IMR-90 (cell line): ENCODE measurements around the gene PLA2G2C. TPM values are rescaled to one million over a fixed set of nuclear protein-coding genes. Genes with fewer than 3 reads are reported as not detected.

Source experiments
- ATAC-seq: fragments of 200-7000 bp; cut with Tn5 transposase; 2 replicates; pipeline ENCODE4 v1.9.1; 2020; ENCODE audit warnings: low read depth, mild to moderate bottlenecking, moderate library complexity
- BruUV-seq: library from RNA; stranded (reverse); fragments of 400-500 nt; replicated peaks from 2 replicates; lab custom pipeline; 2021; lab: Mats Ljungman, UMichigan
- CTCF ChIA-PET: fragments of 300-600 bp; formaldehyde crosslinking; extraction: SDS; loops from one replicate; lab custom pipeline; 2021; ENCODE audit warnings: antibody characterized with exemption; lab: Yijun Ruan, JAX
- POLR2A ChIA-PET: fragments of 300-600 bp; sonication (Branson Sonifier 250); formaldehyde crosslinking; loops from one replicate; lab custom pipeline; 2022; ENCODE audit warnings: antibody characterized with exemption; ENCODE audit not compliant: unreplicated experiment; lab: Charles Lee
- DNase-seq: peaks from one replicate; pipeline ENCODE4 v3.0.0; 2013
- H2AFZ ChIP-seq: replicated peaks from 2 replicates; pipeline ENCODE3; 2013; ENCODE audit warnings: low read length, mild to moderate bottlenecking; ENCODE audit not compliant: poor library complexity
- H2AK5ac ChIP-seq: 2 replicates; pipeline ENCODE4 v1.6.1; 2013; ENCODE audit warnings: low read depth, low read length, inconsistent platforms
- H2AK9ac ChIP-seq: replicated peaks from 2 replicates; pipeline ENCODE3; 2013; ENCODE audit warnings: mild to moderate bottlenecking, low read depth, low read length, moderate library complexity; ENCODE audit not compliant: poor library complexity
- H2BK120ac ChIP-seq: 2 replicates; pipeline ENCODE4 v1.6.1; 2013; ENCODE audit warnings: low read depth, low read length, inconsistent platforms
- H2BK15ac ChIP-seq: 3 replicates; pipeline ENCODE4 v1.6.1; 2013; ENCODE audit warnings: low read depth, low read length, inconsistent platforms
- H2BK20ac ChIP-seq: 2 replicates; pipeline ENCODE4 v1.6.1; 2013; ENCODE audit warnings: low read depth, mild to moderate bottlenecking, inconsistent platforms, low read length, moderate library complexity
- H2BK5ac ChIP-seq: 2 replicates; pipeline ENCODE4 v1.6.1; 2013; ENCODE audit warnings: mild to moderate bottlenecking, low read depth, low read length, inconsistent platforms; ENCODE audit not compliant: poor library complexity, severe bottlenecking
- H3K14ac ChIP-seq: replicated peaks from 2 replicates; pipeline ENCODE4 v1.6.1; 2013; ENCODE audit warnings: low read depth, low read length, inconsistent platforms
- H3K18ac ChIP-seq: 2 replicates; pipeline ENCODE4 v1.6.1; 2013; ENCODE audit warnings: low read depth, low read length, control low read depth
- H3K23ac ChIP-seq: 2 replicates; pipeline ENCODE4 v1.6.1; 2013; ENCODE audit warnings: low read depth, low read length, inconsistent platforms
- H3K27ac ChIP-seq: 2 replicates; pipeline ENCODE4 v1.5.1; 2013; ENCODE audit warnings: mild to moderate bottlenecking, control low read depth, low read length; ENCODE audit not compliant: insufficient read depth
- H3K27me3 ChIP-seq: 2 replicates; pipeline ENCODE4 v1.6.1; 2013; ENCODE audit warnings: low read length; ENCODE audit not compliant: control insufficient read depth, insufficient read depth
- H3K36me3 ChIP-seq: 2 replicates; pipeline ENCODE4 v1.6.1; 2013; ENCODE audit warnings: low read length, mixed read lengths; ENCODE audit not compliant: control insufficient read depth, insufficient read depth
- H3K4ac ChIP-seq: 2 replicates; pipeline ENCODE4 v1.6.1; 2013; ENCODE audit warnings: low read depth, low read length, inconsistent platforms
- H3K4me1 ChIP-seq: 2 replicates; pipeline ENCODE4 v1.6.1; 2013; ENCODE audit warnings: low read length, mixed read lengths; ENCODE audit not compliant: control insufficient read depth, insufficient read depth
- H3K4me2 ChIP-seq: 2 replicates; pipeline ENCODE4 v1.6.1; 2013; ENCODE audit warnings: low read depth, mild to moderate bottlenecking, control low read depth, low read length, moderate library complexity
- H3K4me3 ChIP-seq: 2 replicates; pipeline ENCODE4 v1.5.1; 2013; ENCODE audit warnings: low read depth, mild to moderate bottlenecking, control low read depth, low read length, moderate library complexity; ENCODE audit not compliant: insufficient read depth
- H3K56ac ChIP-seq: 2 replicates; pipeline ENCODE4 v1.6.1; 2013; ENCODE audit warnings: low read length, inconsistent platforms; ENCODE audit not compliant: insufficient read depth; ENCODE audit errors: extremely low read depth
- H3K79me1 ChIP-seq, 2 experiments: 2 replicates each; pipeline ENCODE4 v1.6.1; 2013; ENCODE audit warnings: low read length in 2 of 2, inconsistent platforms in 1 of 2, low read depth in 1 of 2
- H3K9ac ChIP-seq: 2 replicates; pipeline ENCODE4 v1.6.1; 2013; ENCODE audit warnings: low read depth, low read length, control low read depth
- H3K9me1 ChIP-seq: 2 replicates; pipeline ENCODE4 v1.6.1; 2013; ENCODE audit warnings: low read length, inconsistent platforms; ENCODE audit not compliant: insufficient read depth
- H3K9me3 ChIP-seq: 2 replicates; pipeline ENCODE4 v1.6.1; 2013; ENCODE audit warnings: low read length; ENCODE audit not compliant: control insufficient read depth, insufficient read depth
- H4K20me1 ChIP-seq: 2 replicates; pipeline ENCODE4 v1.6.1; 2013; ENCODE audit warnings: low read length, inconsistent platforms; ENCODE audit not compliant: insufficient read depth
- H4K5ac ChIP-seq: 2 replicates; pipeline ENCODE4 v1.6.1; 2013; ENCODE audit warnings: mild to moderate bottlenecking, low read depth, low read length, control low read depth
- H4K8ac ChIP-seq, 2 experiments: 2 replicates each; pipeline ENCODE4 v1.6.1; 2013; ENCODE audit warnings: low read depth in 2 of 2, low read length in 2 of 2, control low read depth in 1 of 2, inconsistent platforms in 1 of 2
- H4K91ac ChIP-seq: 2 replicates; pipeline ENCODE4 v1.6.1; 2013; ENCODE audit warnings: low read depth, low read length, inconsistent platforms; ENCODE audit not compliant: insufficient read depth
- BHLHE40 ChIP-seq: fragments of 150-350 bp; IDR thresholded peaks from 2 replicates; pipeline ENCODE4 v1.6.1; 2016; ENCODE audit warnings: mild to moderate bottlenecking, low read depth, low read length
- CEBPB ChIP-seq: IDR thresholded peaks from 2 replicates; pipeline ENCODE4 v1.6.1; 2012; ENCODE audit warnings: low read depth, low read length, improper control_type of control experiment
- CHD1 ChIP-seq: IDR thresholded peaks from 2 replicates; pipeline ENCODE4 v1.6.1; 2012; ENCODE audit warnings: low read depth, low read length, improper control_type of control experiment
- CTCF ChIP-seq: conservative IDR thresholded peaks from 2 replicates; pipeline ENCODE4 v1.5.1; 2012; ENCODE audit warnings: mild to moderate bottlenecking, low read depth, low read length, improper control_type of control experiment
- FOS ChIP-seq: fragments of 150-350 bp; IDR thresholded peaks from 2 replicates; pipeline ENCODE4 v1.6.1; 2016; ENCODE audit warnings: low read depth, low read length
- MAFK ChIP-seq: IDR thresholded peaks from 2 replicates; pipeline ENCODE4 v1.6.1; 2012; ENCODE audit warnings: low read depth, low read length, improper control_type of control experiment
- MAZ ChIP-seq: IDR thresholded peaks from 2 replicates; pipeline ENCODE4 v1.6.1; 2012; ENCODE audit warnings: low read depth, mild to moderate bottlenecking, low read length, improper control_type of control experiment, moderate library complexity, borderline replicate concordance
- MXI1 ChIP-seq: IDR thresholded peaks from 2 replicates; pipeline ENCODE4 v1.6.1; 2012; ENCODE audit warnings: low read depth, mild to moderate bottlenecking, low read length, moderate library complexity, borderline replicate concordance
- NFE2L2 ChIP-seq: fragments of 150-350 bp; IDR thresholded peaks from 2 replicates; pipeline ENCODE4 v1.6.1; 2016; ENCODE audit warnings: low read depth, mild to moderate bottlenecking, low read length
- POLR2A ChIP-seq: IDR thresholded peaks from 2 replicates; pipeline ENCODE4 v1.6.1; 2012; ENCODE audit warnings: mild to moderate bottlenecking, low read depth, low read length
- RAD21 ChIP-seq: IDR thresholded peaks from 2 replicates; pipeline ENCODE4 v1.6.1; 2012; ENCODE audit warnings: low read length, improper control_type of control experiment
- RCOR1 ChIP-seq: IDR thresholded peaks from 2 replicates; pipeline ENCODE4 v1.6.1; 2012; ENCODE audit warnings: mild to moderate bottlenecking, low read length, improper control_type of control experiment; ENCODE audit not compliant: insufficient replicate concordance
- RFX5 ChIP-seq: IDR thresholded peaks from 2 replicates; pipeline ENCODE4 v1.8.0; 2012; ENCODE audit warnings: low read depth, mild to moderate bottlenecking, low read length, moderate library complexity
- SMC3 ChIP-seq: fragments of 150-350 bp; IDR thresholded peaks from 2 replicates; pipeline ENCODE4 v1.6.1; 2016; ENCODE audit warnings: low read depth, mild to moderate bottlenecking, antibody characterized with exemption, low read length, moderate library complexity
- USF2 ChIP-seq: fragments of 150-350 bp; IDR thresholded peaks from 2 replicates; pipeline ENCODE4 v1.6.1; 2017; ENCODE audit warnings: mild to moderate bottlenecking, antibody characterized with exemption, low read length, low read depth
- WGBS, 2 experiments: methylation state at CpG; one replicate each; pipeline versions ENCODE4 v1.1.5 to v1.1.7; 2013; ENCODE audit warnings: missing lambda C conversion rate in 2 of 2; ENCODE audit not compliant: insufficient read length in 1 of 2; ENCODE audit errors: extremely low coverage in 2 of 2; 5-methylcytosine and 5-hydroxymethylcytosine counted together
- dilution Hi-C: fragments of 300-500 bp; cut with HindIII; formaldehyde crosslinking; loops from one replicate; pipeline ENCODE4 v1.14.3; 2018; ENCODE audit warnings: low sequenced_read_pairs; ENCODE audit not compliant: unreplicated experiment
- in situ Hi-C: fragments of 300-500 bp; cut with MboI; formaldehyde crosslinking; loops from 3 replicates; pipeline ENCODE4 v1.14.3; 2019; ENCODE audit warnings: low sequenced_read_pairs, inconsistent platforms, mixed read lengths
- intact Hi-C: fragments of 100-400 bp; cut with micrococcal nuclease; formaldehyde crosslinking; loops from 2 replicates; pipeline ENCODE4 v1.10.0; 2022
- polyA plus RNA-seq, 3 experiments: library from polyadenylated mRNA; depleted of rRNA; stranded (reverse); fragments of >200 nt; gene quantifications; 2 replicates each; pipeline ENCODE4 v1.2.3, GENCODE V29; 2012; ENCODE audit warnings: low replicate concordance in 1 of 3
- total RNA-seq: library from RNA; depleted of rRNA; stranded (reverse); fragments of >200 nt; gene quantifications from 2 replicates; pipeline ENCODE4 v1.2.3, GENCODE V29; 2012
- TF ChIP-seq, protein P1 (sequence below): fragments of 150-350 bp; IDR thresholded peaks from 2 replicates; pipeline ENCODE4 v1.6.1; 2016; ENCODE audit warnings: low read depth, mild to moderate bottlenecking, low read length, moderate library complexity, borderline replicate concordance

The PLA2G2C gene
- total and polyA plus RNA-seq, 2 of the 4 experiments (the other 2 are of a cell fraction): not detected

- ChIA-PET CTCF (no interaction called here), POLR2A (no interaction called here)
- H2BK120ac ChIP-seq: no peak overlapping the region
- DNase-seq: no peak
- H3K56ac ChIP-seq: no peak overlapping the region
- no peaks in the 10 kb centered on the region; the same call in 1 of the 2 replicates for H3K27me3 ChIP-seq
- H3K18ac ChIP-seq: no peak overlapping the region
- no TSS peak for BruUV-seq
- WGBS, 2 experiments: 81% methylated on average over 6 of the region's 18 CpGs; no CpG with 5 or more reads in 1 of the 2 experiments
- no peak overlapping the region for H3K9ac ChIP-seq
- H4K20me1 ChIP-seq: no peaks in the 10 kb centered on the region; the same call in 1 of the 2 replicates
- no peak overlapping the region for H3K4me2 ChIP-seq
- no peak overlapping the region for H2AFZ ChIP-seq
- no peak for ATAC-seq
- no peak overlapping the region for H3K4ac ChIP-seq
- in situ Hi-C loops: loop anchor here (5.0 kb wide), 1 partner anchor 237 kb away; no protein-coding TSS in a partner anchor
- dilution Hi-C loops: no loop called here
- no peak overlapping the region for H2AK5ac ChIP-seq
- H4K91ac ChIP-seq: no peak overlapping the region
- H3K36me3 ChIP-seq: no peaks in the 10 kb centered on the region
- no peak overlapping the region for H3K23ac ChIP-seq
- no peak overlapping the region for H2BK5ac ChIP-seq
- H4K5ac ChIP-seq: no peak overlapping the region
- TF ChIP-seq MXI1: no peak
- no peak for TF ChIP-seq CEBPB
- no peak for TF ChIP-seq RFX5
- no peak for TF ChIP-seq RAD21
- TF ChIP-seq NFE2L2: no peak
- no peak for TF ChIP-seq SMC3
- TF ChIP-seq CHD1: no peak
- no peak for TF ChIP-seq BHLHE40
- TF ChIP-seq, protein P1, sequence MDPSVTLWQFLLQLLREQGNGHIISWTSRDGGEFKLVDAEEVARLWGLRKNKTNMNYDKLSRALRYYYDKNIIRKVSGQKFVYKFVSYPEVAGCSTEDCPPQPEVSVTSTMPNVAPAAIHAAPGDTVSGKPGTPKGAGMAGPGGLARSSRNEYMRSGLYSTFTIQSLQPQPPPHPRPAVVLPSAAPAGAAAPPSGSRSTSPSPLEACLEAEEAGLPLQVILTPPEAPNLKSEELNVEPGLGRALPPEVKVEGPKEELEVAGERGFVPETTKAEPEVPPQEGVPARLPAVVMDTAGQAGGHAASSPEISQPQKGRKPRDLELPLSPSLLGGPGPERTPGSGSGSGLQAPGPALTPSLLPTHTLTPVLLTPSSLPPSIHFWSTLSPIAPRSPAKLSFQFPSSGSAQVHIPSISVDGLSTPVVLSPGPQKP: no peak
- TF ChIP-seq POLR2A: no peak
- TF ChIP-seq CTCF: no peak
- no peak for TF ChIP-seq MAFK
- no peak for TF ChIP-seq MAZ
- TF ChIP-seq RCOR1: no peak
- TF ChIP-seq FOS: no peak
- TF ChIP-seq USF2: no peak
- H2BK15ac ChIP-seq: no peak overlapping the region
- H3K9me1 ChIP-seq: no peaks in the 10 kb centered on the region
- H3K27ac ChIP-seq: no peak overlapping the region
- peaks cover 9% of the 10 kb centered on the region for H3K9me3 ChIP-seq
- no peak overlapping the region for H4K8ac ChIP-seq
- H3K4me3 ChIP-seq: no peak overlapping the region
- no peak overlapping the region for H2AK9ac ChIP-seq
- no peaks in the 10 kb centered on the region for H3K79me1 ChIP-seq
- H3K14ac ChIP-seq: no peak overlapping the region
- intact Hi-C loops: loop anchor here (5.0 kb wide), 2 partner anchors 437 to 492 kb away; partner anchors contain the start of gene HTR6
- H2BK20ac ChIP-seq: no peak overlapping the region
- H3K4me1 ChIP-seq: peaks cover 3% of the 10 kb centered on the region; the same call in 1 of the 2 replicates
These were observed 32.0 kb downstream of the PLA2G2C start for GRCh38 chr1:20154301-20154831.
